Measurements from ENCODE around the gene UBR1. TPM values are rescaled to one million over a fixed set of nuclear protein-coding genes. Genes with fewer than 3 reads are reported as not detected.

Gene UBR1
- total RNA-seq, 1 donor from 2014 or later: 33.2 TPM

GRCh38 chr15:42915654-42916315 is 190.1 kb downstream of the UBR1 start:
- Histone ChIP-seq H3K27ac (no peak overlapping the region), H3K9me3 (ENCODE audit: low read depth) (no peaks in the 10 kb centered on the region), H3K4me2 (no peak overlapping the region), H3K4me3 (no peak overlapping the region), H3K9ac (no peak overlapping the region), H3K79me2 (ENCODE audit: low read depth) (peaks cover 82% of the 10 kb centered on the region), H3K27me3 (no peaks in the 10 kb centered on the region), H4K20me1 (ENCODE audit: low read depth) (peaks cover 32% of the 10 kb centered on the region), H3K36me3 (no peaks in the 10 kb centered on the region), H3F3A (ENCODE audit: low read depth) (peaks cover 11% of the 10 kb centered on the region), H3K4me1 (peaks cover 6% of the 10 kb centered on the region), H2AFZ (replicated peaks) (no peak overlapping the region)
- no peak for TF ChIP-seq EZH2phosphoT487 (IDR thresholded peaks at IDR 0.05)
- TF ChIP-seq CTCF (IDR thresholded peaks at IDR 0.05): no peak
- no peak for TF ChIP-seq EZH2 (IDR thresholded peaks at IDR 0.05)
- peaks cover 4% of the 10 kb centered on the region for H3K9me3 Mint-ChIP-seq
- H3K27ac Mint-ChIP-seq: no peak overlapping the region
- DNase-seq (ENCODE audit: low spot score): no peak
- H3K36me3 Mint-ChIP-seq: no peaks in the 10 kb centered on the region
- peaks cover 14% of the 10 kb centered on the region for H3K4me1 Mint-ChIP-seq
- H3K27me3 Mint-ChIP-seq (ENCODE audit: insufficient read depth, low read depth): peaks cover 5% of the 10 kb centered on the region
- no peak overlapping the region for H3K4me3 Mint-ChIP-seq

- DNase-seq (ENCODE audit: low spot score): no peak
- Histone ChIP-seq H3K9me3 (ENCODE audit: low read depth) (no peaks in the 10 kb centered on the region), H3K4me3 (no peak overlapping the region)
Measured at GRCh38 chr15:42914728-42915497, 190.9 kb downstream of the UBR1 start.

GRCh38 chr15:42911058-42911592 is 194.7 kb downstream of the UBR1 start:
- Mint-ChIP-seq H3K27ac (no peak overlapping the region), H3K9me3 (peaks cover 4% of the 10 kb centered on the region), H3K36me3 (peaks cover 6% of the 10 kb centered on the region), H3K27me3 (ENCODE audit: insufficient read depth, low read depth) (peaks cover 3% of the 10 kb centered on the region), H3K4me1 (no peaks in the 10 kb centered on the region), H3K4me3 (no peak overlapping the region)
- no peak overlapping the region for H3K9ac ChIP-seq
- peaks cover 85% of the 10 kb centered on the region for H3K79me2 ChIP-seq (ENCODE audit: low read depth)
- no peak overlapping the region for H3K27ac ChIP-seq
- H3K4me3 ChIP-seq: no peak overlapping the region
- peaks cover 30% of the 10 kb centered on the region for H4K20me1 ChIP-seq (ENCODE audit: low read depth)
- H2AFZ ChIP-seq (replicated peaks): no peak overlapping the region
- no peaks in the 10 kb centered on the region for H3K9me3 ChIP-seq (ENCODE audit: low read depth)
- H3K36me3 ChIP-seq: no peaks in the 10 kb centered on the region
- no peak overlapping the region for H3K4me2 ChIP-seq
- DNase-seq (ENCODE audit: low spot score): no peak
- no peak for TF ChIP-seq EZH2 (IDR thresholded peaks at IDR 0.05)
- TF ChIP-seq EZH2phosphoT487 (IDR thresholded peaks at IDR 0.05): no peak
- TF ChIP-seq CTCF (IDR thresholded peaks at IDR 0.05): no peak
- no peaks in the 10 kb centered on the region for H3F3A ChIP-seq (ENCODE audit: low read depth)
- H3K4me1 ChIP-seq: no peaks in the 10 kb centered on the region
- H3K27me3 ChIP-seq: no peaks in the 10 kb centered on the region

More at GRCh38 chr15:42914728-42915497, 190.9 kb downstream of the UBR1 start:
- H3K9me3 Mint-ChIP-seq: peaks cover 4% of the 10 kb centered on the region
- no peak overlapping the region for H3K9ac ChIP-seq
- H3K27me3 Mint-ChIP-seq (ENCODE audit: insufficient read depth, low read depth): peaks cover 5% of the 10 kb centered on the region
- H3K36me3 Mint-ChIP-seq: no peaks in the 10 kb centered on the region
- H4K20me1 ChIP-seq (ENCODE audit: low read depth): peaks cover 30% of the 10 kb centered on the region
- no peak overlapping the region for H2AFZ ChIP-seq (replicated peaks)
- H3K4me1 Mint-ChIP-seq: peaks cover 14% of the 10 kb centered on the region
- H3K4me3 Mint-ChIP-seq: no peak overlapping the region
- TF ChIP-seq EZH2 (IDR thresholded peaks at IDR 0.05) (no peak), EZH2phosphoT487 (IDR thresholded peaks at IDR 0.05) (no peak), CTCF (IDR thresholded peaks at IDR 0.05) (no peak)
- peaks cover 6% of the 10 kb centered on the region for H3K4me1 ChIP-seq
- no peaks in the 10 kb centered on the region for H3K27me3 ChIP-seq
- H3K27ac Mint-ChIP-seq: no peak overlapping the region
- H3K27ac ChIP-seq: no peak overlapping the region
- H3K79me2 ChIP-seq (ENCODE audit: low read depth): peaks cover 89% of the 10 kb centered on the region
- H3K4me2 ChIP-seq: no peak overlapping the region
- H3F3A ChIP-seq (ENCODE audit: low read depth): peaks cover 8% of the 10 kb centered on the region
- no peaks in the 10 kb centered on the region for H3K36me3 ChIP-seq
